Left renal pelvis (tissue), 4 donors: ENCODE data around the gene PRSS36. TPM values are rescaled to one million over a fixed set of nuclear protein-coding genes. Genes with fewer than 3 reads are reported as not detected.

Source experiments
- DNase-seq, 4 donors: peaks; one replicate each; pipeline ENCODE4 v3.0.0-alpha.2; 2013; ENCODE audit warnings: low read depth in 4 of 4, low spot score in 3 of 4
- polyA plus RNA-seq, 4 donors: library from polyadenylated mRNA; unstranded; fragments of 120-200 nt; gene quantifications; one replicate each; pipeline ENCODE4 v1.2.1, GENCODE V29; 2013; ENCODE audit not compliant: insufficient read length in 4 of 4

The PRSS36 gene
- polyA plus RNA-seq, 4 donors = 0.73 to 2.4 (median 1.5) TPM

GRCh38 chr16:31129568-31130335 is 20.1 kb downstream of the PRSS36 start:
- no peak for DNase-seq

- no peak for DNase-seq
Observed at GRCh38 chr16:31128711-31129567, 20.9 kb downstream of the PRSS36 start.

- DNase-seq = no peak
Observed at GRCh38 chr16:31127182-31127581, 22.7 kb downstream of the PRSS36 start.

GRCh38 chr16:31125844-31126243 is 24.0 kb downstream of the PRSS36 start:
- no peak for DNase-seq

GRCh38 chr16:31120129-31120528 is 29.7 kb downstream of the PRSS36 start:
- no peak for DNase-seq

- no peak for DNase-seq
Observed at GRCh38 chr16:31118223-31119155, 31.4 kb downstream of the PRSS36 start.

- peak; percentile 87 to 97 (median 94) for DNase-seq
Observed at GRCh38 chr16:31117384-31118222, 32.3 kb downstream of the PRSS36 start, which contains the start of gene KAT8. Gene KAT8, plus strand, starts transcription at chr16:31117664. Its CDS starts 18 bp downstream, at chr16:31117682.

- DNase-seq = no peak
Observed at GRCh38 chr16:31114468-31114867, 35.4 kb downstream of the PRSS36 start.

- DNase-seq = no peak
Observed at GRCh38 chr16:31113121-31114120, 36.4 kb downstream of the PRSS36 start.

GRCh38 chr16:31112711-31113110 is 37.2 kb downstream of the PRSS36 start:
- DNase-seq = no peak

- DNase-seq = no peak
Observed at GRCh38 chr16:31111881-31112466, 37.9 kb downstream of the PRSS36 start.

GRCh38 chr16:31110106-31111034 is 39.5 kb downstream of the PRSS36 start:
- DNase-seq = no peak

- no peak for DNase-seq
Observed at GRCh38 chr16:31109622-31110021, 40.2 kb downstream of the PRSS36 start.

GRCh38 chr16:31108794-31109558 is 40.9 kb downstream of the PRSS36 start:
- DNase-seq = no peak

- DNase-seq = no peak
Observed at GRCh38 chr16:31108035-31108793, 41.7 kb downstream of the PRSS36 start, which contains the start of gene BCKDK. Gene BCKDK, plus strand, starts transcription at chr16:31108386. Its CDS starts 838 bp downstream, at chr16:31109224.
